ENCODE results near the gene ANKRD13D. TPM values are rescaled to one million over a fixed set of nuclear protein-coding genes. Genes with fewer than 3 reads are reported as not detected.

The ANKRD13D gene
- total RNA-seq, 1 experiment from 2014 or later = 58.9 TPM

DNA sequence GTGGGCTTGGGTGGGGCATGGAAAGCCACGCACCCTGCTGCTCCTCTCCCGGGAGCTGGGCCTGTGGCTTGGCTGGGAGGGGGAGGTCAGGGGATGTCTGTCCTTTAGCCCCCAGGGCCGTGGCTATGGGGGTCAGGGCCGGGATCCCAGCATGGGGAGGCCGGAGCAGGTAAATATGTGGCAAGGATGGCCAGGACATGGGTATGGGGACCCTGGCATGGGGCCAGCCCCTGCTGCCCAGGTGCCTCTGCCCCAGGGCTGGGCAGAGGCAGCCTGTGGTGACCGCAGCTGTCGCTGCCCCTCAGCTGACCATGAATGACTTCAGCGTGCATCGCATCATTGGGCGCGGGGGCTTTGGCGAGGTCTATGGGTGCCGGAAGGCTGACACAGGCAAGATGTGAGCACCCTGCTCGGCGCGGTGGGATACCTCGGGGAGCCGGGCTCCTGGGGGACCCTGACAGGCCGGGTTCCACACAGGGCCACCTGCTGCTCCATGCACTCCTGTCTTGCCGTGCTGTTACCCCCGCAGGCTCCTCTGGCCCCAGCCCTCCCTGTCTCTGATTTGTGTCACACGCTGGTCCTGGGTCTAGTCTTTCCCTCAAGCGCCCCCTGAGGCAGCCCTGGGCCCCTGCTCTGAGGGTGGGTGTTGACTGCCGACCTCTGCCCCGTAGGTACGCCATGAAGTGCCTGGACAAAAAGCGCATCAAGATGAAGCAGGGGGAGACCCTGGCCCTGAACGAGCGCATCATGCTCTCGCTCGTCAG lies 8.1 kb upstream of the ANKRD13D start:
- no peaks in the 10 kb centered on the region for H3K9me3 ChIP-seq (ENCODE audit: low read length)
- ChIA-PET CTCF (no interaction called here), POLR2A (ENCODE audit: unreplicated experiment) (no interaction called here)
- H3K36me3 ChIP-seq (ENCODE audit: low read depth, low read length) = peaks cover 53% of the 10 kb centered on the region
- H3K4me3 ChIP-seq (ENCODE audit: low read length) = no peak overlapping the region
- H2AFZ ChIP-seq (ENCODE audit: low read length) = no peak overlapping the region
- TF ChIP-seq, protein P1, sequence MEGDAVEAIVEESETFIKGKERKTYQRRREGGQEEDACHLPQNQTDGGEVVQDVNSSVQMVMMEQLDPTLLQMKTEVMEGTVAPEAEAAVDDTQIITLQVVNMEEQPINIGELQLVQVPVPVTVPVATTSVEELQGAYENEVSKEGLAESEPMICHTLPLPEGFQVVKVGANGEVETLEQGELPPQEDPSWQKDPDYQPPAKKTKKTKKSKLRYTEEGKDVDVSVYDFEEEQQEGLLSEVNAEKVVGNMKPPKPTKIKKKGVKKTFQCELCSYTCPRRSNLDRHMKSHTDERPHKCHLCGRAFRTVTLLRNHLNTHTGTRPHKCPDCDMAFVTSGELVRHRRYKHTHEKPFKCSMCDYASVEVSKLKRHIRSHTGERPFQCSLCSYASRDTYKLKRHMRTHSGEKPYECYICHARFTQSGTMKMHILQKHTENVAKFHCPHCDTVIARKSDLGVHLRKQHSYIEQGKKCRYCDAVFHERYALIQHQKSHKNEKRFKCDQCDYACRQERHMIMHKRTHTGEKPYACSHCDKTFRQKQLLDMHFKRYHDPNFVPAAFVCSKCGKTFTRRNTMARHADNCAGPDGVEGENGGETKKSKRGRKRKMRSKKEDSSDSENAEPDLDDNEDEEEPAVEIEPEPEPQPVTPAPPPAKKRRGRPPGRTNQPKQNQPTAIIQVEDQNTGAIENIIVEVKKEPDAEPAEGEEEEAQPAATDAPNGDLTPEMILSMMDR (conservative IDR thresholded peaks at IDR 0.05; ENCODE audit: low read depth, low read length) = no peak
- intact Hi-C loops (cut with micrococcal nuclease) = no loop called here
- no peaks in the 10 kb centered on the region for H3K4me1 ChIP-seq (ENCODE audit: insufficient read depth, low read length)
- no peak overlapping the region for H3K27ac ChIP-seq (ENCODE audit: low read length)
- no peaks in the 10 kb centered on the region for H3K27me3 ChIP-seq (ENCODE audit: low read length)
- H3K9me2 ChIP-seq (replicated peaks; ENCODE audit: low read length) = no peaks in the 10 kb centered on the region
- H3K9ac ChIP-seq (ENCODE audit: low read length) = no peak overlapping the region
- H3F3A ChIP-seq (ENCODE audit: low read length, unreplicated experiment) = no peaks in the 10 kb centered on the region
- ATAC-seq = no peak
- DNase-seq = no peak
- BruUV-seq (replicated peaks) = no TSS peak
- no peaks in the 10 kb centered on the region for H4K20me1 ChIP-seq (ENCODE audit: low read length)
- no peak overlapping the region for H3K4me2 ChIP-seq (ENCODE audit: low read length)
- H3K79me2 ChIP-seq (ENCODE audit: low read length) = peaks cover 12% of the 10 kb centered on the region

- Histone ChIP-seq H3K9me3 (ENCODE audit: low read length) (no peaks in the 10 kb centered on the region), H3K4me1 (ENCODE audit: insufficient read depth, low read length) (no peaks in the 10 kb centered on the region), H3K36me3 (ENCODE audit: low read depth, low read length) (peaks cover 53% of the 10 kb centered on the region), H2AFZ (ENCODE audit: low read length) (no peak overlapping the region), H3K4me2 (ENCODE audit: low read length) (no peak overlapping the region), H3K9ac (ENCODE audit: low read length) (no peak overlapping the region), H3K9me2 (replicated peaks; ENCODE audit: low read length) (no peaks in the 10 kb centered on the region), H3K27ac (ENCODE audit: low read length) (no peak overlapping the region), H4K20me1 (ENCODE audit: low read length) (no peaks in the 10 kb centered on the region), H3K27me3 (ENCODE audit: low read length) (no peaks in the 10 kb centered on the region), H3K4me3 (ENCODE audit: low read length) (no peak overlapping the region), H3F3A (ENCODE audit: low read length, unreplicated experiment) (no peaks in the 10 kb centered on the region), H3K79me2 (ENCODE audit: low read length) (peaks cover 7% of the 10 kb centered on the region)
- DNase-seq (no peak), ATAC-seq (no peak)
- intact Hi-C loops (cut with micrococcal nuclease) = no loop called here
- ChIA-PET CTCF (no interaction called here), POLR2A (ENCODE audit: unreplicated experiment) (no interaction called here)
- TF ChIP-seq EZH2 (IDR thresholded peaks at IDR 0.05; ENCODE audit: low read length, unreplicated experiment) (no peak), EZH2phosphoT487 (IDR thresholded peaks at IDR 0.05; ENCODE audit: borderline replicate concordance, low read length) (no peak)
- TF ChIP-seq, protein P1 (conservative IDR thresholded peaks at IDR 0.05; ENCODE audit: low read depth, low read length) = no peak
- BruUV-seq (replicated peaks) = no TSS peak
Observed at GRCh38 chr11:67281552-67282150, 7.5 kb upstream of the ANKRD13D start.

DNA sequence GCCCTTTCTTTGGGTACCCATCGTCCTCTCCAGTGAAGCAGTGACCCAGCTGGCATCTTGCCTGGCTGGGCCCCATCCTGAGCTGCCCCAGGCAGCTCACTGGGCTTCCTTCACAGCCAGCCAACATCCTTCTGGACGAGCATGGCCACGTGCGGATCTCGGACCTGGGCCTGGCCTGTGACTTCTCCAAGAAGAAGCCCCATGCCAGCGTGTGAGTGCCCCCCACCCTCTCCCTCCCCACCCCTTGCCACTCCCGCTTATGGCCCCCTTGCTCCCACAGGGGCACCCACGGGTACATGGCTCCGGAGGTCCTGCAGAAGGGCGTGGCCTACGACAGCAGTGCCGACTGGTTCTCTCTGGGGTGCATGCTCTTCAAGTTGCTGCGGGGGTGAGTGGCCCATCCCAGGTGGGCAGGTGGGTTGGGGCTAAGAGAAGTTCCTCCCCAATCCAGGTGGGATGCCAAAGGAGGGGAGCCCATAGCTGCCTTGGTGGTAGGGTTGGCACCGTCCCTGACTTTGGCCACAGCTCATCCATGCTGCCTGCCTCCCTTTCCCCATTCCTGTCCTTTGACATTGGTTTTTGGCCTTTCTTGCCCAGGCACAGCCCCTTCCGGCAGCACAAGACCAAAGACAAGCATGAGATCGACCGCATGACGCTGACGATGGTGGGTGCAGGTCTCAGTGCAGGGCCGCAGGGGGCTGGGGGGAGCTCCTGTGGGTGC lies 6.8 kb upstream of the ANKRD13D start:
- no peak overlapping the region for H3K27ac ChIP-seq (ENCODE audit: low read length)
- H3F3A ChIP-seq (ENCODE audit: low read length, unreplicated experiment) = no peaks in the 10 kb centered on the region
- no peak overlapping the region for H2AFZ ChIP-seq (ENCODE audit: low read length)
- no peak overlapping the region for H3K9ac ChIP-seq (ENCODE audit: low read length)
- TF ChIP-seq EZH2phosphoT487 (IDR thresholded peaks at IDR 0.05; ENCODE audit: borderline replicate concordance, low read length) (no peak), EZH2 (IDR thresholded peaks at IDR 0.05; ENCODE audit: low read length, unreplicated experiment) (no peak)
- TF ChIP-seq, protein P1 (conservative IDR thresholded peaks at IDR 0.05; ENCODE audit: low read depth, low read length) = no peak
- BruUV-seq (replicated peaks) = no TSS peak
- no peaks in the 10 kb centered on the region for H3K9me2 ChIP-seq (replicated peaks; ENCODE audit: low read length)
- H3K36me3 ChIP-seq (ENCODE audit: low read depth, low read length) = peaks cover 53% of the 10 kb centered on the region
- no peak overlapping the region for H3K4me2 ChIP-seq (ENCODE audit: low read length)
- H3K79me2 ChIP-seq (ENCODE audit: low read length) = 0 out of 2 replicates have a peak, but pooled peaks cover under 1% of the 10 kb centered on the region
- no peaks in the 10 kb centered on the region for H3K9me3 ChIP-seq (ENCODE audit: low read length)
- ATAC-seq (no peak), DNase-seq (no peak)
- H3K27me3 ChIP-seq (ENCODE audit: low read length) = no peaks in the 10 kb centered on the region
- ChIA-PET CTCF (no interaction called here), POLR2A (ENCODE audit: unreplicated experiment) (no interaction called here)
- H4K20me1 ChIP-seq (ENCODE audit: low read length) = no peaks in the 10 kb centered on the region
- H3K4me1 ChIP-seq (ENCODE audit: insufficient read depth, low read length) = no peaks in the 10 kb centered on the region
- no peak overlapping the region for H3K4me3 ChIP-seq (ENCODE audit: low read length)
- intact Hi-C loops (cut with micrococcal nuclease) = no loop called here
